Neuronal stem cell (in vitro differentiated cells): ENCODE results near the gene RUNX2.

Experiments used
- DNase-seq: peaks from one replicate; pipeline ENCODE4 v3.0.0-alpha.2; 2013; ENCODE audit warnings: low spot score
- H2AFZ ChIP-seq: one replicate; pipeline ENCODE4 v1.6.1; 2013; ENCODE audit warnings: mild to moderate bottlenecking, low read length, inconsistent platforms
- H2AK5ac ChIP-seq: 2 replicates; pipeline ENCODE4 v1.6.1; 2013; ENCODE audit warnings: low read depth, mild to moderate bottlenecking, inconsistent platforms, low read length, moderate library complexity, mixed read lengths
- H2BK120ac ChIP-seq: 2 replicates; pipeline ENCODE4 v1.6.1; 2013; ENCODE audit warnings: low read depth, mild to moderate bottlenecking, inconsistent platforms, low read length, moderate library complexity, mixed read lengths
- H2BK12ac ChIP-seq: one replicate; pipeline ENCODE4 v1.6.1; 2013; ENCODE audit warnings: low read length, inconsistent platforms
- H2BK15ac ChIP-seq: 2 replicates; pipeline ENCODE4 v1.6.1; 2013; ENCODE audit warnings: mild to moderate bottlenecking, low read length, inconsistent platforms, mixed read lengths
- H2BK5ac ChIP-seq: one replicate; pipeline ENCODE4 v1.6.1; 2013; ENCODE audit warnings: inconsistent platforms, mild to moderate bottlenecking, low read length, moderate library complexity
- H3K14ac ChIP-seq: one replicate; pipeline ENCODE4 v1.6.1; 2013; ENCODE audit warnings: low read length, inconsistent platforms
- H3K18ac ChIP-seq: 2 replicates; pipeline ENCODE4 v1.6.1; 2013; ENCODE audit warnings: low read length, inconsistent platforms
- H3K23ac ChIP-seq: 2 replicates; pipeline ENCODE4 v1.6.1; 2013; ENCODE audit warnings: low read depth, mild to moderate bottlenecking, mixed read lengths, low read length, inconsistent platforms; ENCODE audit not compliant: poor library complexity
- H3K27ac ChIP-seq: replicated peaks from 3 replicates; pipeline ENCODE4 v1.5.1; 2013; ENCODE audit warnings: low read length, inconsistent platforms
- H3K27me3 ChIP-seq, 3 experiments: 2 replicates each; pipeline ENCODE4 v1.6.1; 2013; ENCODE audit warnings: low read length in 3 of 3, mild to moderate bottlenecking in 2 of 3, inconsistent platforms in 1 of 3, low read depth in 1 of 3, mixed read lengths in 1 of 3, moderate library complexity in 1 of 3; ENCODE audit not compliant: control insufficient read depth in 3 of 3, insufficient read depth in 3 of 3
- H3K36me3 ChIP-seq, 2 donors: replicated peaks in 1 of 2; 2 replicates each; pipeline ENCODE4 v1.6.1; 2013; ENCODE audit warnings: low read length in 2 of 2; ENCODE audit not compliant: control insufficient read depth in 2 of 2, insufficient read depth in 2 of 2
- H3K4ac ChIP-seq: 2 replicates; pipeline ENCODE4 v1.6.1; 2013; ENCODE audit warnings: inconsistent platforms, mild to moderate bottlenecking, low read length, moderate library complexity
- H3K4me1 ChIP-seq, 2 donors: 1 replicate in 1 of 2; 2 replicates in 1 of 2; pipeline ENCODE4 v1.6.1; 2013; ENCODE audit warnings: low read length in 2 of 2, low read depth in 1 of 2; ENCODE audit not compliant: control insufficient read depth in 2 of 2, insufficient read depth in 1 of 2
- H3K4me2 ChIP-seq: one replicate; pipeline ENCODE4 v1.6.1; 2013; ENCODE audit warnings: mild to moderate bottlenecking, low read length, inconsistent platforms; ENCODE audit not compliant: insufficient read depth, poor library complexity, severe bottlenecking
- H3K4me3 ChIP-seq, 2 donors: 2 replicates each; pipeline ENCODE4 v1.5.1; 2013; ENCODE audit warnings: low read length in 2 of 2, mild to moderate bottlenecking in 2 of 2, inconsistent platforms in 1 of 2, moderate library complexity in 1 of 2
- H3K79me1 ChIP-seq: one replicate; pipeline ENCODE4 v1.6.1; 2013; ENCODE audit warnings: low read depth, mild to moderate bottlenecking, inconsistent platforms, low read length, moderate library complexity
- H3K9ac ChIP-seq: one replicate; pipeline ENCODE4 v1.6.1; 2013; ENCODE audit warnings: mild to moderate bottlenecking, low read depth, low read length, inconsistent platforms; ENCODE audit not compliant: poor library complexity
- H3K9me3 ChIP-seq, 2 donors: replicated peaks in 1 of 2; 2 replicates each; pipeline versions ENCODE3 to v1.6.1; 2013; ENCODE audit warnings: low read length in 2 of 2, mild to moderate bottlenecking in 2 of 2, inconsistent platforms in 1 of 2, low read depth in 1 of 2, mixed read lengths in 1 of 2, moderate library complexity in 1 of 2; ENCODE audit not compliant: control insufficient read depth in 2 of 2, insufficient read depth in 1 of 2
- H4K8ac ChIP-seq: one replicate; pipeline ENCODE4 v1.6.1; 2013; ENCODE audit warnings: low read depth, mild to moderate bottlenecking, inconsistent platforms, low read length, moderate library complexity
- H4K91ac ChIP-seq: one replicate; pipeline ENCODE4 v1.6.1; 2013; ENCODE audit warnings: low read length, low read depth, mild to moderate bottlenecking, inconsistent platforms; ENCODE audit not compliant: poor library complexity
- WGBS, 2 donors: extraction: QIAGEN DNeasy Blood & Tissue Kit; methylation state at CpG; one replicate each; pipeline ENCODE4 v1.1.7; 2013; ENCODE audit warnings: missing lambda C conversion rate in 2 of 2, mixed read lengths in 1 of 2; ENCODE audit not compliant: insufficient read length in 2 of 2, insufficient replicate concordance in 1 of 2; ENCODE audit errors: extremely low coverage in 2 of 2; 5-methylcytosine and 5-hydroxymethylcytosine counted together

Gene RUNX2

DNA sequence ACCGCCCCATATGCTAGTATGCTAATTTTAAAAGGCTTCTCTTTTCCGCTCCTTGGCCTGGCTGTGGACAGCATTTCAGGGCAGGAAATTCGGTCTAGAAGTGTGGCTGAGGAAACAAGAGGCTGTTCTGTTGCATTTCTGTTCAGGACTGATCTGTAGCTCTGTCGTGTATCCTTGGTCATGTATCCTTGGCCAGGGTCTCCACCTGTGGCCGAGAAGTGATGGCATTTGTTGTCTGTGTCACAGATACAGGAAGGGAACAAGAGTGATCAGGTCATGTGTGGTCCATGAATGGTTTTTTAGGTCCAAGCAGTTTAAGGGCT is 350.1 kb downstream of the RUNX2 start:
- Histone ChIP-seq H3K4me3 (no peak overlapping the region), H3K23ac (no peak overlapping the region), H3K27ac (no peak overlapping the region), H2BK5ac (no peak overlapping the region), H4K91ac (no peak overlapping the region), H2BK12ac (no peak overlapping the region), H3K4ac (no peak overlapping the region), H3K9me3 (peaks cover 0 to 4% of the 10 kb centered on the region in 2 donors), H3K79me1 (no peaks in the 10 kb centered on the region), H2AK5ac (no peak overlapping the region), H3K18ac (no peak overlapping the region), H4K8ac (no peak overlapping the region), H2BK120ac (no peak overlapping the region), H3K9ac (no peak overlapping the region), H3K27me3 (no peaks in the 10 kb centered on the region), H2BK15ac (no peak overlapping the region), H3K4me1 (peaks cover 5 to 6% of the 10 kb centered on the region in 2 donors), H2AFZ (peak overlapping the region; percentile 81), H3K4me2 (no peak overlapping the region), H3K14ac (no peak overlapping the region), H3K36me3 (no peaks in the 10 kb centered on the region)
- WGBS, 2 donors, result no CpG with 5 or more reads among the region's 5 CpGs
- DNase-seq, result no peak

DNA sequence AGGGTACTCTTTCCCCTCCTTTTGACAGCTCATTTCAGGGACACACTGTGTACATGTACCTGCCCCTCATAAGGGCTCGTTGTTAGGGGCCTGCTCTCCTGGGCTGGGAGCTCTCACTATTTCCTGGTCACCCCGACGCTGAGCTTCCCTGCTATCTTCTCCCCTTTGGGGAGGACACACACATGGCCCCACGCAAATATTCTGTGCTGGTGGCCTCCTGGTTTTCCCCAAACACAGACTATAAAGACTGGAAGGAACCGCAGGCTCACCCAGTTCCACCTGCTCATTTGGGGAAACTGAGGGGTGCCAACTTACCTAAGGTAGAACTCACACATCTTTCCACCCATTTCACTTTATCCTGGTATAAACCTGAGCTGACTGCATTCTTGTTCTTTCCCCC is 351.0 kb downstream of the RUNX2 start:
- Histone ChIP-seq H3K27me3 (no peaks in the 10 kb centered on the region), H3K4me1 (peaks cover 5 to 6% of the 10 kb centered on the region in 2 donors), H2BK5ac (no peak overlapping the region), H3K36me3 (no peaks in the 10 kb centered on the region), H3K18ac (no peak overlapping the region), H3K9me3 (peaks cover 0 to 4% of the 10 kb centered on the region in 2 donors), H3K79me1 (no peaks in the 10 kb centered on the region), H2AK5ac (no peak overlapping the region), H3K4me3 (no peak overlapping the region), H3K14ac (no peak overlapping the region), H4K8ac (no peak overlapping the region), H3K27ac (no peak overlapping the region), H3K4me2 (no peak overlapping the region), H2BK15ac (no peak overlapping the region), H4K91ac (no peak overlapping the region), H2AFZ (no peak overlapping the region), H2BK12ac (peak overlapping the region; percentile 69), H3K23ac (no peak overlapping the region), H3K4ac (no peak overlapping the region), H2BK120ac (no peak overlapping the region), H3K9ac (no peak overlapping the region)
- WGBS, 2 donors, result no CpG with 5 or more reads among the region's 5 CpGs
- DNase-seq, result no peak

DNA sequence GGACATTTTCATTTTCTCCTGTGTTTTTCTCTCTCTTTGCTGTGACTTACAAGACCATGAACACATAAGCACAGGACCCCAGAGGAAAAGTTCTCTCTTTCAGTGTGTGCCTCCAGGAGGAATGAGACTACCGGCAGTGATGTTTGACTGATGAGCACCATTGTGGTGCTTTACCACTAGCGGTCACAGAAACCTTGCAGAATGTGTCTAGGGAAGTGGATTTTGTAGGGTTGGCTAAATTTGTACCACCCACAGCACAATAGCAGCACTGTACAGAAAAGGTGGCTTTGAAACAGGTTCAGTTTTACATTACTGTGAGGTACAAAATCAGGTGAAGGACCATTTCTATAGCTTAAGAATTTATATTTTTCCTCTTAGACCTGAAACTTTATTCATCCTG is 351.5 kb downstream of the RUNX2 start:
- H3K23ac ChIP-seq, result no peak overlapping the region
- no peaks in the 10 kb centered on the region for H3K27me3 ChIP-seq
- H3K4ac ChIP-seq, result no peak overlapping the region
- H2BK120ac ChIP-seq, result no peak overlapping the region
- no peak for DNase-seq
- H3K9ac ChIP-seq, result no peak overlapping the region
- no peak overlapping the region for H3K27ac ChIP-seq
- peaks cover 0 to 4% of the 10 kb centered on the region in 2 donors for H3K9me3 ChIP-seq
- no peaks in the 10 kb centered on the region for H3K79me1 ChIP-seq
- H2BK12ac ChIP-seq, result no peak overlapping the region
- H2BK15ac ChIP-seq, result no peak overlapping the region
- H2AK5ac ChIP-seq, result no peak overlapping the region
- peaks cover 5 to 6% of the 10 kb centered on the region in 2 donors for H3K4me1 ChIP-seq
- no peak overlapping the region for H2AFZ ChIP-seq
- H3K14ac ChIP-seq, result no peak overlapping the region
- no peak overlapping the region for H4K8ac ChIP-seq
- H3K4me2 ChIP-seq, result no peak overlapping the region
- no peak overlapping the region for H3K18ac ChIP-seq
- H4K91ac ChIP-seq, result no peak overlapping the region
- H2BK5ac ChIP-seq, result no peak overlapping the region
- WGBS, 2 donors, result no CpG with 5 or more reads among the region's 2 CpGs
- no peak overlapping the region for H3K4me3 ChIP-seq
- H3K36me3 ChIP-seq, result no peaks in the 10 kb centered on the region

DNA sequence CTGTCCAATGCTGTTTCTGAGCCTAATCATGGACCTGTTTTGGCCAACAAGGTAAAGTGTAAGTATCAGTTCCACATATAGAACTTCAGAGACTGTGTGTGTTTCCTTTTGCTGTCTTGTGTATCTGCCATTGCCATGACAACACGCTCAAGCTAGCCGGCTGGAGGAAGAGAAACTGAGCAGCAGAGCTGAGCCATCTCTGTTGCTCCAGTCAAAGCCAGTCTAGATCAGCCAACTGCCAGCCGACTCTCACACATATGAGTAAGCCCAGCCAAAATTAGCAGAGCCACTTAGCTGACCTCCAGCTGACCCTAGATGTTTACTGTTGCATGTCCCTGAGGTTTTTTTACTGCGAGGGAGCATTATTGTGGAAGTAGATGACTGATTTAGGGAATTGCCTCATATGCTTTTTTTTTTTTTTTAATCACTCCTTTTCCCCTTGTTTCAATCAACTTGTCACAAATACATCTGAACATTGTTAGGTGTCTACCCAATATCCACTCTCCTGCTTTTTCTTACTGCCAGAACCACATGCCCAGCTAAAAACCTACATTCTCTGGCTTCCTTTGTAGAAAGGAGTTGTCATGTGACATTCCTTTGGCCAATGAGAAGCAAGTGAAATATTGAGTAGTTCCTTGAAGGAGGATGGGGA is 353.9 kb downstream of the RUNX2 start:
- Histone ChIP-seq H3K14ac (no peak overlapping the region), H3K27me3 (no peaks in the 10 kb centered on the region), H4K91ac (no peak overlapping the region), H3K4me1 (peaks cover 0 to 6% of the 10 kb centered on the region in 2 donors), H2AFZ (no peak overlapping the region), H3K9ac (no peak overlapping the region), H4K8ac (no peak overlapping the region), H2BK15ac (no peak overlapping the region), H3K23ac (no peak overlapping the region), H2BK12ac (no peak overlapping the region), H3K18ac (no peak overlapping the region), H2BK120ac (no peak overlapping the region), H3K36me3 (no peaks in the 10 kb centered on the region), H3K4me3 (no peak overlapping the region), H3K79me1 (no peaks in the 10 kb centered on the region), H3K4me2 (no peak overlapping the region), H2BK5ac (no peak overlapping the region), H2AK5ac (no peak overlapping the region), H3K4ac (no peak overlapping the region), H3K27ac (no peak overlapping the region), H3K9me3 (no peaks in the 10 kb centered on the region)
- WGBS, 2 donors, result no CpG with 5 or more reads among the region's 4 CpGs
- no peak for DNase-seq
